ENCODE measurements around the gene OTUD6A. TPM values are rescaled to one million over a fixed set of nuclear protein-coding genes. Genes with fewer than 3 reads are reported as not detected.

OTUD6A gene
- polyA plus RNA-seq, 3 donors, result not detected

- no peaks in the 10 kb centered on the region for H3K4me1 ChIP-seq (ENCODE audit: control insufficient read depth in 1 of 2, insufficient read depth in 2 of 2, low read length in 2 of 2)
- no peaks in the 10 kb centered on the region for H3K36me3 Mint-ChIP-seq
- WGBS (ENCODE audit: insufficient coverage), result no CpG with 5 or more reads among the region's 5 CpGs
- H3K27me3 ChIP-seq (ENCODE audit: control insufficient read depth in 2 of 2, insufficient read depth in 2 of 2, low read length in 2 of 2), result no peaks in the 10 kb centered on the region
- no peak overlapping the region for H3K9ac ChIP-seq (ENCODE audit: insufficient read depth, low read length, poor library complexity, severe bottlenecking)
- H3K9me3 ChIP-seq (replicated peaks in 1 of 2; ENCODE audit: control insufficient read depth in 1 of 2, insufficient read depth in 1 of 2, low read length in 2 of 2), result no peaks in the 10 kb centered on the region
- no peaks in the 10 kb centered on the region for H4K20me1 ChIP-seq (ENCODE audit: insufficient read depth, low read length)
- H3K79me2 ChIP-seq (ENCODE audit: insufficient read depth, low read length), result no peaks in the 10 kb centered on the region
- no peak overlapping the region for H3K4me2 ChIP-seq (replicated peaks; ENCODE audit: extremely low read depth, low read length, poor library complexity, severe bottlenecking)
- H3K27me3 Mint-ChIP-seq (ENCODE audit: low read depth in 3 of 3), result peaks cover 3 to 5% (median 4%) of the 10 kb centered on the region in 3 donors
- H3K9me3 Mint-ChIP-seq, result no peaks in the 10 kb centered on the region
- H3K27ac ChIP-seq (ENCODE audit: low read depth in 1 of 2, low read length in 2 of 2), result no peak overlapping the region
- H2AFZ ChIP-seq (ENCODE audit: insufficient read depth, low read depth, low read length, poor library complexity, severe bottlenecking), result no peak overlapping the region
- H3K27ac Mint-ChIP-seq, result no peak overlapping the region
- H3K4me3 Mint-ChIP-seq, result no peak overlapping the region
- no peak overlapping the region for H3K4me3 ChIP-seq (replicated peaks in 1 of 3; ENCODE audit: low read depth in 2 of 3, low read length in 3 of 3)
- no peaks in the 10 kb centered on the region for H3K4me1 Mint-ChIP-seq
- no peak for TF ChIP-seq CTCF (IDR thresholded peaks at IDR 0.05)
- DNase-seq, result no peak
- intact Hi-C loops (cut with micrococcal nuclease), result no loop called here
- H3K36me3 ChIP-seq (replicated peaks in 1 of 2; ENCODE audit: control insufficient read depth in 1 of 2, insufficient read depth in 2 of 2, low read length in 2 of 2), result no peaks in the 10 kb centered on the region
Measured at GRCh38 chrX:70084592-70085240, 22.5 kb downstream of the OTUD6A start.

- Histone ChIP-seq H3K9me3 (replicated peaks in 1 of 2; ENCODE audit: control insufficient read depth in 1 of 2, insufficient read depth in 1 of 2, low read length in 2 of 2) (no peaks in the 10 kb centered on the region), H3K4me2 (replicated peaks; ENCODE audit: extremely low read depth, low read length, poor library complexity, severe bottlenecking) (no peak overlapping the region), H3K27me3 (ENCODE audit: control insufficient read depth in 2 of 2, insufficient read depth in 2 of 2, low read length in 2 of 2) (no peaks in the 10 kb centered on the region), H3K27ac (ENCODE audit: low read depth in 1 of 2, low read length in 2 of 2) (no peak overlapping the region), H3K9ac (ENCODE audit: insufficient read depth, low read length, poor library complexity, severe bottlenecking) (no peak overlapping the region), H3K36me3 (replicated peaks in 1 of 2; ENCODE audit: control insufficient read depth in 1 of 2, insufficient read depth in 2 of 2, low read length in 2 of 2) (no peaks in the 10 kb centered on the region), H4K20me1 (ENCODE audit: insufficient read depth, low read length) (no peaks in the 10 kb centered on the region), H3K4me3 (replicated peaks in 1 of 3; ENCODE audit: low read depth in 2 of 3, low read length in 3 of 3) (no peak overlapping the region), H3K79me2 (ENCODE audit: insufficient read depth, low read length) (no peaks in the 10 kb centered on the region), H3K4me1 (ENCODE audit: control insufficient read depth in 1 of 2, insufficient read depth in 2 of 2, low read length in 2 of 2) (no peaks in the 10 kb centered on the region), H2AFZ (ENCODE audit: insufficient read depth, low read depth, low read length, poor library complexity, severe bottlenecking) (no peak overlapping the region)
- intact Hi-C loops (cut with micrococcal nuclease), result no loop called here
- Mint-ChIP-seq H3K4me1 (no peaks in the 10 kb centered on the region), H3K27me3 (ENCODE audit: low read depth in 3 of 3) (peaks cover 3 to 5% (median 3%) of the 10 kb centered on the region in 3 donors), H3K36me3 (no peaks in the 10 kb centered on the region), H3K4me3 (no peak overlapping the region), H3K27ac (no peak overlapping the region), H3K9me3 (no peaks in the 10 kb centered on the region)
- TF ChIP-seq CTCF (IDR thresholded peaks at IDR 0.05), result no peak
- DNase-seq, result no peak
- WGBS (ENCODE audit: insufficient coverage), result 90% methylated on average over 2 of the region's 11 CpGs
Measured at GRCh38 chrX:70087857-70088630, 25.8 kb downstream of the OTUD6A start.
